HG03095 (cell line): Measurements from ENCODE around the gene GAS7.
"Not testable (repeated sequence)": the region's sequence is repeated elsewhere in the genome, so short reads cannot be mapped to it uniquely, and the experiment has no call there.

ENCODE experiments used
- ATAC-seq: cut with Tn5 transposase; IDR thresholded peaks from one replicate; pipeline ENCODE4 v1.9.1; 2021; ENCODE audit warnings: moderate library complexity; ENCODE audit not compliant: unreplicated experiment

GAS7 gene

DNA sequence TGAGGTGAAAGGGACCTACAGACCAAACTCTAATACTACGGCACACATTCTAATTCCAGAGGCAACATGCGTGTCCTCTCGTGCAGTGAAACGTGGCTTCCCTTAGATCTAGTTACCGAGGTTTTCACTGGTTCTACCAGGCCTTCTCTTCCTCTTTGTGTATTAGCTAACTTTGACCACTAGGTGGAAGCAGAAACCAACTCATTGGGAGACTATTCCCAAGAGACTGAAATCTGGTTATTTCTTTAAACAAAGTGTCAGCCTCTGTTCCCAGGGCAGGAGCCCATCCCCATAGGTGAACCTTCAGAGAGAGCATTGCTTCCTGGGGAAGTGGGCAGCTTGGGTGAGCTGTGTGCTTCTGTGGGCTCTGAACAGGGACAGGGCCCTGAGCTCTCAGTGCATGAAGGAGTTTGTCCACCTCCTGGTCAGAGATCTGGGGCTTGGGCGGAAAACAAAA lies 273.6 kb downstream of the GAS7 start:
- no peak for ATAC-seq

DNA sequence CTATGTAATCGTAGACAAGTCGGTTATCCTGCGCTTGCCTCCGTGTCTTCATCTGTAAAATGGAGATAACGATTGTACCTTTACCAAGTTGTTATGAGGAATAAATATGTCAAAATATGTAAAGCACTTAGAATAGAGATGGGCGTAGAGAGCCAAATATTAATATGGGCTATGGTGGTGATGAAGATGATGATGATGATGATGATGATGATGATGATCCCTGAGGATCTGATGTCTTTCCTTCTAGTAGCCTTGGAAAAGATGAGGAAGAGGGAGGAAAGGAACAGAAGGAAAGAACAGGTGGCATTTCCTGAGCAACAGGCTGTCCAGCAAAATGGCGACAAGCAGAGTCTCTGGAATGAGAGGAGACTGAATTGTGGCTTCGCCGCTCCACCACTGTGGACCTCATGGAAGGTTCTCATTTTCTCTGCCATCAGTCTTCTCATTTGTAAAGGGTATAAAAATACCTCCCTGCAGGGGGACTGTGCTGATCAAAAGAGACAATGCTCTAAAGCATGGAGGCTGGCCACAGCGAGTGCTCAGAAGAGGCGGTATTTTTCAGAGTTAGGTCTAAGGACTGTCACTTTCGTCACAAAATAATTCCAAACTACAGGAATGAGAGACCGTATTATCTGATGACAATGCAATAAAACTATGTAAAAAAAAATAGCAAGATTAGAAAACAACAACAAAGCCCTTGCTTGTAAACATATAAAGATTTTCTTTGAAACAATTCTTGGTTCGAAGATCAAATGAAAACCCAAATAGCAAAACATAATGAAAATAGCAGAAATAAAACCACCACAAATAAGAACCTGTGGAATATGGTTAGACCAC lies 276.2 kb downstream of the GAS7 start:
- no peak for ATAC-seq

DNA sequence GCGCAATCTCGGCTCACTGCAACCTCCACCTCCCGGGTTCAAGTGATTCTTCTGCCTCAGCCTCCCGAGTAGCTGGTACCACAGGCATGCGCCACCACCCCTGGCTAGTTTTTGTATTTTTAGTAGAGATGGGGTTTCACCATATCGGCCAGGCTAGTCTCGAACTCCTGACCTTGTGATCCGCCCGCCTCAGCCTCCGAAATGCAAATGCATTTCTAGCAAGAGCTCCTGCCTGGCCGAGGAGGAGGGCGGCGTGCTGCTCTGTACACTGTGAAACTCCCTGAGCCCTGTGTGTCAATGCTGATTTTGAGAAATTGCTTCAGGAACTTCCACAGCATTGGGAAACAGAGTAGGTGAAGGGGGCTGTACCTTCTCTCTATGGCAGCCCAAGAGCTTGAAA lies 277.2 kb downstream of the GAS7 start:
- ATAC-seq, result not testable (repeated sequence)

DNA sequence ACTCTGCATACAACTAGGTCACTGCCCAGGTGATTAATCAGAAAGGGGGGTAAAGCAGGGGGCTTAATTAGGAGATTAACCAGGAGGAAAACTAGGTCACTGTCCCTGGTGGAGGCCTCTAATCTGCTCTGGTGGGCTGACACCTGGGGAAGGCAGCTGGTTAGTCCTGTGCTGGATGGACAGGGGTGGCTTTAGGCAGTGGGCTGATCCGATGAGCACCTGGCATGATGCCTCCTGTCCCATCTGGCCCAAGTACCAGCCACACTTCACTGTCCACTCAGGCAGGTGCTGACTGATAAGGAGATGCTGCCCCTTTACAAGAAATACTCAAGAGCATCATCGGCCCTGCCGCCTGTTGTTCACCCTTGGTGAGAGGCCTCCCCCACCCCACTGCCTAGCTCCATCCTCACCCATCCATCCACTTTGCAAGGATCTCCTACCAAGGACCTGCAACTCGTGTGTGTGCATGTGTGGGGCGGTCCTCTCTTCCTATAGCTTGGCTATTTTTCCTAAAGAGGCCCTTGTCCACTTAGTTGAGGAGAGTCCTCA lies 279.5 kb downstream of the GAS7 start:
- no peak for ATAC-seq

DNA sequence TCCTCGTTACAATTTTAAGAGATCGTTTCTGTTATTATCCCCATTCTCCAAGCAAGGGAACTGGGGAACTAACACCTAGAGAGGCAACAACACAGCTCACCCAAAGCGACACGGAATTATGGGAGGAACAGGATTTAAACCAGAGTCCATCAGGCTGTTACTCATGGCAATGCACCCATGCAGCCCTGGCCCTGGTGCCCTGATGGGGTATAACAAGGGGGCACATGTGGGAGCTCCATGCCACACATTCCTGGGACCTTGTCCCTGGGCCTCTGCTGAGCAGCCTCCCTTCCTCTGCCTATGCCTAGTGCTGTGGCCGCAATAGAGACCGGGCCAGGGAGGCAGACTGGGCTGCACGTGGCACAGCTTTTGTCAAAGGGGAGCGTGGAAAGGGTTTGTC lies 280.1 kb downstream of the GAS7 start:
- no peak for ATAC-seq

DNA sequence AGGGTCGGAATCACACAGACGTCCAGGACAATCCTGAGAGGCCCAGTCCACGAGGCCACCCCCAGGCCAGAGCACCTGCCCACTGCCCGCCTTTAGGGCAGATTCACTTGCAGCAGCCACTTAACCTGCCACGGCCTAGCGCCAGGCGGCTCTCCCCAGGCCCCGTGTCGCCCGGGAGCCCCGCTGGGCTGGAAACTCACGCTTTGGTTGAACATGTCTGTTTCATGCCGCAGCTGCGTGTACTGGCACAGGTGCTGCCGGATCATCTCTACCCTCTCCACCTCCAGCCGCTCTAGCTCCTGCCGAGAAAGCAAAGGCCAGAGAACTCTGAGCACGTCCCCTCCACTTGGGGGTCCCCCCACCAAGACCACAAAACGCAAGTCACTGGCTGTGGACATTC lies 280.6 kb downstream of the GAS7 start:
- no peak for ATAC-seq

DNA sequence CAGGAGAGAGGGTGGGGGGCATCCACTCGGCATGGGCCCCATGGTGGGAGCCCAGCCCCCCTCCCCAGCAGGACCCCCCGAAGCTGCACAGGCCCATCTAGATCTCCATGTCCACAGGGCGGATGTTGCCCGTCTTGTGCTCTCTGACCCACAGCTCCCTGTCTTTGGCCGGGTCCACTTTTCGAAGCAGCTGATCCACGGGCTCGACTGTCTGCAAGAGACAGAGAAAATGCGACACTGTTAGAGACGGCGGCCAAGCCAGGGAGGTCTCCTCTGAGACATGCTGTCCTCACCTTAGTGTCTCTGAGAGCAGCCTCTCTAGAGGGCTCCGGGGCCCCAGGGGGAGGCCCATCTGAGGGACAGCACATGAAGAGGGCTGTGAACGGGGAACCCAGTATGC lies 281.3 kb downstream of the GAS7 start:
- ATAC-seq, result no peak

DNA sequence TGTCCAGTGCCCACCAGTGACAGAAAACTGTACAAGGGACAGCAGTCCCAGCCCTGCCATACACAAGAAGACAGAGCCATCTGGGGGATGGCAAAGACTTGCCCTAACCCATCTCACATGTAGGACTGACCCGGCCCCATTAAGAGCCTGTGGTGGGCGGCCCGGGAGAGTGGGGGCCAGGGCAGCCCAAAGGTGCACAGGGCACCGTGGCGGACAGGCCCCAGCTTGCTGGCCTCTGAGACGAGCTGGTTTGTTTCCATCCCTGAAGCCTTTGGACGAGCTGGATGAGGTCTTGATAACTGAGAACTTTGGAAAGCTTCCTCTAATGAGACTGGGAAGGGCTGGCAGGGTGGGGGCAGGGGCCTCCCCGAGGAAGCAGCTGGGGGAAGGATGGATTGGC lies 282.3 kb downstream of the GAS7 start:
- no peak for ATAC-seq

DNA sequence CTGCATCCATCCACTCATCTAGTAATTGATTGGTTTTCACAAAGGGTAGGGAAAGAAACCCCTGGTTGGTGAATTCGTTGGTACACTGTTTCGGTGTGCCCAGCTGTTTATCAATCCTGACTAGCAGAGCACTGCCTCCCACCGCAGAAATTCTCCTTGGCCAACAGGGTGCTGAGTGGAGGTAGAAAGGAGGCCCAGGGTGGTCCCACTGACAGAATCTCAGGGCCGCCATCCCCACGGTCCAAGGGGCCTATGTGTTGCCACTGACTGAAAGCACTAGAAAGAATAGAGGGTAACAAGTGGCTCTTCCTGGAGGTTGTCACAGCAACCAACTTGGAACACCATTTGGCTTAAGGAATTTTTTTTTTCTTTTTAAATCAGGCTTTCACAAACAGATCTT lies 284.9 kb downstream of the GAS7 start:
- no peak for ATAC-seq

DNA sequence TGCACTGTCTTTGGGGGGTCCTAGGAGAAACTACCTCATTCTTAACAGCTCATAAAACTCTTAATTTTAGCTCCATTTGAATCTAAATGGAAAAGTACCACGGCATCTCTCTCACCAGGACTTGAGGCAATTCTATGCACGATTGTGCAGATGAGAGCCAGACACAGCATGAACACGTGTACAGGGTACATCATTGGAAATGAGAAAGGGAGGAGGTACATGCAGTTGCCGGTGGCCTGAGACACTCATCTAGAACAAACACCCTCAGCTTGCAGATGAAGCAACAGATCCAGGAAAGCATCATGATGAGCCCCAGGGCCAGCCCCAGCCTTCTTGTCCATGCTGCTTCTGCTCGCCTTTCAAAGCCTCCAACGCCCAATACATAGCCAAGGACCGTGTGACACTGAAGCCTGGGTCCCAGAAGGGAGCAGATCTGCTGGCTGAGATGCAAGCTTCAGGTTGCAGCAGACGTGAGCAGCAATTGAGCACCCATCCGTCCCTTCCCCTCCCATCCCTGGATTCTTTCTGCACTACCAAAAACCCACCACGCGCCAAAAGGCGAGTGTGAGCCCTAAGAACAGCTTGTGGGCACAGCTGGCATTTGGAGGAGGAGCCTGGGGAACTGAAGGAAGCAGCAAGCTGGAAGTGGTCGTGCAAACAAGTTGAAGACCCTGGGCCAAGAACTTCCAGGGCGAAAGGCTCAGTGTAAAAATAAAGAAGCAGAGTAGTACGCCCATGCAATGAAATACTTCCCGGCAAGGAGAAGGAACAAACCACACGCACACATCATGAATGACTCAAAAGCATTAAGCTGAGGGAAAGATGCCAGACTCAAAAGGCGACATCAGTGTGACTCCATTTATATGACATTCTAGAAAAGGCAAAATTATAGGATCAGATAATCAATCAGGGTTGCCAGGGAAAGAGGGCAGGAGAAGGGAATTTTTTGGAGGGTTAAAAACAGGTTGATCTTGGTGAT lies 286.0 kb downstream of the GAS7 start:
- no peak for ATAC-seq

DNA sequence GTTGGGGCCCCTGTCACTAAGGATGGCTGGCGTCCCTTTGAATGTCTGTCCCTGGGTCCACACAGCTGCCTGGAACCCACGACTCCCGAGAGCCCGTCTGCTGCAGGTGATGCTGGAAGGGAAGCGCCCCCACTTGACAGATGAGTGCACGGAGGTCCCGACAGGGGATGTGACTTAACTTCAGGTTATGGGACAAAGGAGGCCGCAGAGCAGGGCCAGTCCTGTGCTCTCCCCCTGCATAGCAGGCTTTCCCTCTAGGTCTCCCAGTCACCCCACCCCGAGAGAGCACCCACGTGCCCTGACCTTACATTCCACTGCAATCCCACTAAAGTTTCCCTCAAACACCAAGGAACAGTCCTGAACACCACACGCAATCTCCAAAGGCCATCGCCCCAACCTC lies 287.3 kb downstream of the GAS7 start:
- no peak for ATAC-seq

DNA sequence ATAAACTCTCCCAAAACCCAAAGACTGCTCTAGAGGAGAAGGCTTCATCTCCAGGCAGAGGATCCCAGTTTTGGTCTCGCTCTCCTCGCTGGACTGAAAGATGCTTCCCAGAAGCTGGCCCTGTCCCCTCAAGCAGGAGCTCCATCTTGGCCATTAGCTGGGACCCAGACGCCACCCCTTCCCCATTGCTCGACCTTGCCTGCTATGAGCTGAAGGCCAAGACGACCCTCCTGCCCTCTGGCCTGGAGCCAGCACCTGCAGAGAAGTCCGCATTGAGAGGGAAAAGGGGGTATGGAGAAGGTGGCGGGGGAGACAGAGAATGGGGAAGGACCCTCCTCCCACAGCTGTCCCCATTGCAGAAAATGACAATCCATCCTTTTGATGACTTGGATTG lies 289.8 kb downstream of the GAS7 start:
- no peak for ATAC-seq

DNA sequence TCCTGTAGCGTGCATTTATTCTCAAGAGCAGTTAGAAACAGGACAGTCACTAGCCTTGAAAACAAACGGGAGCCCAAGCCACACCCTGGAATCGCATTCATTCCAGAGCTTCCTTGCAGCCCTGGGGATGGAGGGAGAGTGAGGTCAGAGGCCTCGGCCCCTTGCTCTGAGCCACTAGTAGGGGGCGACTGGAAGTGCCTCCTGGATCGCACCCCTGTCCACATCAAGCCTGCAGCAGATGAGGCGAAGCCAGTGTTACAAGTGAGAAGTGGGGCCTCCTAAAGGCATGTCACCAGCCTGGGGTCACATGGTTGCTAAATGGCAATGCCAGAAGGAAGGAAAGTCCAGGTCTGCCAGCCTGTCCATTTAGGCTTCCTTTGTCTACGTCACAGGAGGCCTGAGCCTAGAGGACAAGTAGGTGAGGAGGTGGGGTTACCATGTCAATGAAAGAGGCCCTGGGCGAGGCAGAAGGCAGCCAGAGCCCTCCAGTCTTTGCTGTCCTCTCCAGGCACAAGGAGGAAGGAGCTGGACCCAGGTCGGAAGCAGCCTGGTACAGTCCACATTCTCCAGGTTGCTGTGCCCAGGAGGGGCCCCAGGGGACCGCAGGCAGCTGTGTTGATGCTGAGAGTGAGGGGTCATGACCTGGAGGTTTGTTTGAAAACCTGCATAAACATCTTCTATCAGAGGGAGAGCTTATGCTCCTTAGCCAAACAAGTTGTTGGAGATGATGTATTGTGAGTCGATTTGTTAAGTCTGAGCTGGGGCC lies 290.3 kb downstream of the GAS7 start:
- ATAC-seq, result no peak

DNA sequence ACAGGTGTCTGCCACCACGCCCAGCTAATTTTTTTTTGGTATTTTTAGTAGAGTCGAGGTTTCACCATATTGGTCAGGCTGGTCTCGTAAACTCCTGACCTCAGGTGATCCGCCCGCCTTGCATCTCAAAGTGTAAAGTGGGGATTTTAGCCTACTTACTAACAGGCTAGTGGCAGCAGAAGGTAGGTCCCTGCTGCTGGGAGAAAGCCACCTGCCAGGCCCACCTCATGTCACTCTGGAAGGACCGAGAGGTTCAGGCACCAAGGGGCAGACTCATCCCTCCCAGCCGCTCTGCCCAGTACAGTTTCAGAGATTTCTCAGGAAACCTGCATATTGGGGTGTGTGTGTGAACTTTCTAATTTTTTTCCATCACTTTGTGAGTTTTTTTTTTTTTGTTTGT lies 291.3 kb downstream of the GAS7 start:
- ATAC-seq, result no peak

DNA sequence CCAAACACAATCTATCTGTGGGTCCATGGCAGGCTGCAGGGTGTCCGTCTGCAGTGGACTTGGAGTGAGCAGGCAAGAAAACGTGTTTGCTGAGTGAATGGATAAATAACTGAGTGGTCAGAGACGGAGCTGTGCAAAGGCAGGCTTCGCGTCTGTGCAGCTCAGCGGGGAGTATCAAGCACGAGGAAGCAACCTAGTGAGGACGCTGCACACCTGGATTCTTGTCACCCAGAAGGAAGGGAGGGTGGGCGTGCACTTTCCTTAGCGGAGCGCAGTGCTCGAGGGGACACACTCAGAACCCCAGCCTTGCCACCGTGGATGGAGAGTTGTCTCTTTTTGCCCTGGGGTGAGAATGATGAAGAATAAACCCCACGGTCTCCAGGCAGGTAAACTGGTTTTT lies 291.8 kb downstream of the GAS7 start:
- ATAC-seq, result no peak

DNA sequence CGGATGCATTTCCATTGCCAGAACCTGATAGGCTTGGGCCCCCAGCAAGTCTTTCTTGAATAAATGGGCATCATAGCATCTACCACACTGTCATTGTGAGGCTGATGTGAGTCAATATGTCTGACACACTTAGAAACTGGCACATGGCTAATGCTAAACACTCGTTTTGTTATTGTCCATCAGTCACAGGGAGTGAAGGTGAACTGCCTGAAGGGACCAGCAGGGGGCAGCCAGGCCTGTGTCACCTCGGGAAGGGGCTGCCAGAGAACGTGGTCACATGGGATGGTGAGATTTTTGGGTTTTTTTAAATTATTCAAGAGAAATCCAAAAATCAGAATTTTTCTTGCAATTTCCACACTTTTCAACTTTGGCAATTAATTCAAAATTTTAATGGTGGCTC lies 292.5 kb downstream of the GAS7 start:
- no peak for ATAC-seq

DNA sequence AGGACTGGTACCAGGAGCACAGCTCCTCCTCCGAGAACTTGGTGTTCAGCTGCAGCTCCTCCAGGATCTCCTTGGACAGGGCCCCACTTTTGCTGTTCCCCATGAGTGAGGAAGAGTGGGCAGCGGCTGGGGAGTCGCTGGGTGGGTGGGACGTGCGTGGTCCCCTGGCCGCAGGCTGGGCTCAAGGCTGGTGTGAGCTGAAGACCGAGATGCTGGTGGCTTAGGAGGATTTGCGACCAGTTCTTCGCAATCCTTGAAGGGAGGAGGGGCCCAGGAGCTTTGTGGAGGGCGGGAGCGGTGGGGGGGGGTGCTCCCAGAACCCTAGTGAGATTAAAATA lies 293.4 kb downstream of the GAS7 start, which contains the start of gene RCVRN:
Gene RCVRN (minus strand): TSS at position 194 of the 338 bp plus-strand sequence. CDS start 91 bp downstream, at position 103.
- no peak for ATAC-seq

DNA sequence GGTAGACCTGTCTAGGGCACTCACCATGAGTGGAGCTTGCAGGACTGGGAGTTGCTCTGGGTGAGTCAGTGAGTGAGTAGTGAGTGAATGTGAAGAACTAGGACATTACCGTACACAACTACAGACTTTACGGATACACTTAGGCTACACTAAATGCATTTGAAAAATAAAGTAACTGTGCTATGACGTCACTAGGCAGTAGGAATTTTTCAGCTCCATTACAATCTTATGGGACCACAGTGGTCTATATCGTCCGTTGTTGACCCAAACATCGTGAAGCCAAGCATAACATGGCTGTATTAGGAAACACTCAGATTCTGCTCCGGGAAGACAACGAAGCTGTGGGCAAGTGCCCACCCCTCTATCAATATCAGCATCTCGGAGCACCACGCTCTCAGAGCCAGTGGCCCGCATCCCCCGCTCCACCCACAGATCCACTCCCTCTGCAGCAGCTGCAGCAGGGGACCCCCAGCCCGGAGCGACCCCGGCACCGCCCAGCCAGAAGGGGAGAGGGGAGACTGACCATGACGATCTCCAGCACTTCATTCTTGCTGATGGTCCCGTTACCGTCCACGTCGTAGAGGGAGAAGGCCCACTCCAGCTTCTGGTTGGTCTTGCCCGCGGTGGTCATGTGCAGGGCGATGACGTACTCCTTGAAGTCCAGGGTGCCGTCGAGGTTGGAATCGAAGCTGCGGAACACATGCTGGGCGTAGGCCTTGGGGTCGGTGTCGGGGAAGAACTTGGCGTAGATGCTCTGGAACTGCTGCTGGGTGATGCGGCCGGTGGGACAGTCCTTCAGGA lies 293.9 kb downstream of the GAS7 start:
- no peak for ATAC-seq

DNA sequence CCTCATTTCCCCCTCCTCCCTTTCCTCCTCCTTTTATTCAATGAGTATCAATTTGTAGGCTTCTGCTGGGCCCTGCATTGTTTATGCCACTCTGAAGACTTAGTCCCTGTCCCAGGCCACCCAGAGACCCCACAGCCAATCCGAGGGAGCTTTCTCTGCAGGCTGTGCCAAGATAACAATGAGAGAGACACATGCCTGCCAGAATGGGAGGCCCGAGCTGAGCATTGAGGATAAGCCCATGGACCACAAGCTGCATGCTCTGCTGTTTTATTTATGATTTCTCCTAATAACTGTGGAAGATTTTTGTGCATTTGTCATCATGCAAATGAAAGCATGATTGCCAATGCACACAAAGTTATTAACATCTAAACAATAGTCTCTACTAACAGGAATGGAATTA lies 296.3 kb downstream of the GAS7 start:
- ATAC-seq, result no peak

DNA sequence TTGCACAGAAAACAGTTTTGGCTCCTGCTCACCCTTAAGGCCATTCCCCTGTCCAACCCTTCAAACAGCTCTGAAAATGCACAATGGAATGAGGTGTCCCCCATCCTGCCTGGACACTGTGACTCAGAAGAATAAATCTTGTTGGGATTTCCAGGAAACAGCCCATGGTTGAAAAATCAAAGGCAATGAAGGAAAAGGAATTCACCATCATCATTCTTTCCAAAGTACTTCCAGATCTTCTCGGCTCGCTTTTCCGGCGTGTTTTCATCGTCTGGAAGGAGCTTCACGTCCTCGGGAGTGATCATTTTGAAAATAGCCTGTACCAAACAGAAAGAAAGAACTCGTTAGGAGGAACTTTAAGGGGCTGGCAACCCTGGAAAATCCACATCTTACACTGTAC lies 297.6 kb downstream of the GAS7 start:
- ATAC-seq, result no peak
